ENCODE results near the gene TMEM200A.

TMEM200A gene

GRCh38 chr6:130452336-130452735 is 86.5 kb downstream of the TMEM200A start:
- Histone ChIP-seq H3K27me3 (ENCODE audit: insufficient read depth, low read length) (no peaks in the 10 kb centered on the region), H3K4me1 (ENCODE audit: control insufficient read depth, insufficient read depth, low read length, unreplicated experiment) (peaks cover under 1% of the 10 kb centered on the region), H3K36me3 (ENCODE audit: insufficient read depth, low read length) (no peaks in the 10 kb centered on the region), H3K4me3 (ENCODE audit: low read depth, low read length) (no peak overlapping the region), H3K27ac (ENCODE audit: low read depth, low read length) (no peak overlapping the region), H3K79me2 (ENCODE audit: control insufficient read depth, insufficient read depth, low read length, unreplicated experiment) (no peaks in the 10 kb centered on the region), H2AFZ (ENCODE audit: low read length, unreplicated experiment) (no peak overlapping the region)

- Histone ChIP-seq H3K4me1 (ENCODE audit: control insufficient read depth, insufficient read depth, low read length, unreplicated experiment) (no peaks in the 10 kb centered on the region), H3K27ac (ENCODE audit: low read depth, low read length) (peak overlapping the region; percentile 49), H2AFZ (ENCODE audit: low read length, unreplicated experiment) (no peak overlapping the region), H3K4me3 (ENCODE audit: low read depth, low read length) (no peak overlapping the region), H3K79me2 (ENCODE audit: control insufficient read depth, insufficient read depth, low read length, unreplicated experiment) (no peaks in the 10 kb centered on the region), H3K36me3 (ENCODE audit: insufficient read depth, low read length) (no peaks in the 10 kb centered on the region), H3K27me3 (ENCODE audit: insufficient read depth, low read length) (no peaks in the 10 kb centered on the region)
These were observed 87.4 kb downstream of the TMEM200A start for GRCh38 chr6:130453230-130453629.

GRCh38 chr6:130457605-130458004 is 91.8 kb downstream of the TMEM200A start:
- no peak overlapping the region for H3K4me3 ChIP-seq (ENCODE audit: low read depth, low read length)
- no peaks in the 10 kb centered on the region for H3K36me3 ChIP-seq (ENCODE audit: insufficient read depth, low read length)
- no peaks in the 10 kb centered on the region for H3K79me2 ChIP-seq (ENCODE audit: control insufficient read depth, insufficient read depth, low read length, unreplicated experiment)
- no peak overlapping the region for H2AFZ ChIP-seq (ENCODE audit: low read length, unreplicated experiment)
- no peaks in the 10 kb centered on the region for H3K27me3 ChIP-seq (ENCODE audit: insufficient read depth, low read length)
- no peaks in the 10 kb centered on the region for H3K4me1 ChIP-seq (ENCODE audit: control insufficient read depth, insufficient read depth, low read length, unreplicated experiment)
- no peak overlapping the region for H3K27ac ChIP-seq (ENCODE audit: low read depth, low read length)

DNA sequence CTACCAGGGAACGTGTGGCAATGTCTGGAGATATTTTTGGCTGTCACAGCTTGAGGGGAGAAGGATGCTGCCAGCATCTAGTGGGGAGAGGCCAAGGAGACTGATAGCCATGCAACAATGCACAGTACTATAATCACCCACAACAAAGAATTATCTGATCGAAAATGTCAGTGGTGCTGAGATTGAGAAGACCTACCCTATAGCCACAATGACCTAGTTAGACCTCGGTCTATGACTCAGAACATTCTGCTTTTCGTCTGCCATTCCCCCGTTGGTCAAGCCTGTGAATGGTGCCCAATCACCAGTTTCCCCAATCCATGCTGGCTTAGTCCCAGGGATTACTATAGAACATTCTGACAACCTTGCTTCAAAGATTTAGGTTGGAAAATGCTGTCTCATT is 93.5 kb downstream of the TMEM200A start:
- Histone ChIP-seq H3K4me3 (ENCODE audit: low read depth, low read length) (no peak overlapping the region), H3K36me3 (ENCODE audit: insufficient read depth, low read length) (no peaks in the 10 kb centered on the region), H3K79me2 (ENCODE audit: control insufficient read depth, insufficient read depth, low read length, unreplicated experiment) (no peaks in the 10 kb centered on the region), H3K27me3 (ENCODE audit: insufficient read depth, low read length) (no peaks in the 10 kb centered on the region), H3K27ac (ENCODE audit: low read depth, low read length) (no peak overlapping the region), H2AFZ (ENCODE audit: low read length, unreplicated experiment) (no peak overlapping the region), H3K4me1 (ENCODE audit: control insufficient read depth, insufficient read depth, low read length, unreplicated experiment) (no peaks in the 10 kb centered on the region)

DNA sequence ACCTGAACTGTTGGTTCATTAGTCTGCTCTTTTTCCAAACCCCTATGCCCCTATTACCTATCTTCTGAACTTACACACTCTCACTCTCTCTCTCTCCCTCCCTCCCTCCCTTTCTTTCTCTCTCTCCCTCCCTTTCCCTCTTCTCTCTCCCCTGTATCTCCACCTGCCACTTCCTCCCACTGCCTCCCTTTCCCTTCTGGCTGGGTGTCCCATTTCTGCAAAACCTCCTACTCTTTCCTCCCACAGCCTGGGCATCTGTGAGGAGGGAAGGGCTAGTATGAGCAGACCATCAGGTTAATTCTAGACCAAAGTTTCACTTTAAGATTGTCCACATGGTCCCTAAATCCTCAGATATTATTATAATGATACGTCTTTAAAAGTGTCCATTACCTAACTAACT is 95.1 kb downstream of the TMEM200A start:
- Histone ChIP-seq H3K4me1 (ENCODE audit: control insufficient read depth, insufficient read depth, low read length, unreplicated experiment) (no peaks in the 10 kb centered on the region), H3K27ac (ENCODE audit: low read depth, low read length) (no peak overlapping the region), H3K79me2 (ENCODE audit: control insufficient read depth, insufficient read depth, low read length, unreplicated experiment) (no peaks in the 10 kb centered on the region), H3K4me3 (ENCODE audit: low read depth, low read length) (no peak overlapping the region), H3K27me3 (ENCODE audit: insufficient read depth, low read length) (no peaks in the 10 kb centered on the region), H3K36me3 (ENCODE audit: insufficient read depth, low read length) (no peaks in the 10 kb centered on the region), H2AFZ (ENCODE audit: low read length, unreplicated experiment) (no peak overlapping the region)

DNA sequence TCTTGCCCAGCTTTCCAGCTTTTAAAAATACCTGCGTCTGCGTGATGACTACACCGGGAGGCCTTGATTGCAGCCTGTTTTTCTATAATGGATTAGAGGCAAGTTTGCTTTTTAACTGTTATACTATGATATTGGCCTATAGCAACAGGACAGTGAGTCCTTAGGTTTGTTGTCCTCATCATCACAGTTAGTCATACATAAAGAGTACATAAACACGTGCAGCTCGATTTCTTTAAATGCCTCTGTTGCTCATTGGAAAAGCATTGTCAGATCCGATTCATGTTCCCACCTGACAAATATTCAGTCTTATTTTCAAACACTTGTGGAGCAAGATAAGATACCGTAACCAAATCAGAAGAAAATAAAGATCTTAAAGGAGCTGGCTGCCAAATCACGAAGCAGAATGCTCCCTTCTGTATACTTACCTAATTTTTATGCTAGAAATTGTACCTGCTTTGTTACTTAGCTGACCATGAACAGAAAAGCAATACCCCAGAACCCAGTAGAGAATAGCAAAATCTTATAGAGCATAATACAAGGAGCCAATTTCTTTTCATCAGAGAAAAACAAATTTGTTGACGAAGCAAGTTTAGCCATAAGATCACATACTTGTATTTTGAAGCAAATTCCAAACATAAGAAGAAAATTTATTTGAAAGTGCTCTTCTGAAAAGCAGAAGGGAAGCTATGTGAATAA is 100.4 kb downstream of the TMEM200A start:
- Histone ChIP-seq H3K79me2 (ENCODE audit: control insufficient read depth, insufficient read depth, low read length, unreplicated experiment) (no peaks in the 10 kb centered on the region), H3K36me3 (ENCODE audit: insufficient read depth, low read length) (no peaks in the 10 kb centered on the region), H2AFZ (ENCODE audit: low read length, unreplicated experiment) (no peak overlapping the region), H3K27me3 (ENCODE audit: insufficient read depth, low read length) (no peaks in the 10 kb centered on the region), H3K27ac (ENCODE audit: low read depth, low read length) (no peak overlapping the region), H3K4me1 (ENCODE audit: control insufficient read depth, insufficient read depth, low read length, unreplicated experiment) (no peaks in the 10 kb centered on the region), H3K4me3 (ENCODE audit: low read depth, low read length) (no peak overlapping the region)

DNA sequence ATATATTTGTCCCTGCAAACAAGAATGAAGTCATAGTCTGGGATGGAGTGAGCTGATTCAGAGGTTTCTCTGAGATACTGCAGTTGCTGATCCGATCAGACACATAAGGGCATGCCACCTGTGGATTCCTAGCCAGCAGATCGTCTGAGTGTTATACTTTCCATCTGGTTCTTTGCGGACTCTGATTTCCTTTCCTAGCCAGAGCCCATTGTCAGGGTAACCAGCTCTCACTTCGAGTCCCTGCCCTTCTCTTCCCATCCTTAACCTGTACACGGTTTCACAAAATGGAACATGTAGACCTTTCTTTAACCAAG is 100.9 kb downstream of the TMEM200A start:
- no peaks in the 10 kb centered on the region for H3K27me3 ChIP-seq (ENCODE audit: insufficient read depth, low read length)
- H3K36me3 ChIP-seq (ENCODE audit: insufficient read depth, low read length), result no peaks in the 10 kb centered on the region
- no peak overlapping the region for H3K27ac ChIP-seq (ENCODE audit: low read depth, low read length)
- H2AFZ ChIP-seq (ENCODE audit: low read length, unreplicated experiment), result no peak overlapping the region
- no peaks in the 10 kb centered on the region for H3K79me2 ChIP-seq (ENCODE audit: control insufficient read depth, insufficient read depth, low read length, unreplicated experiment)
- H3K4me1 ChIP-seq (ENCODE audit: control insufficient read depth, insufficient read depth, low read length, unreplicated experiment), result no peaks in the 10 kb centered on the region
- no peak overlapping the region for H3K4me3 ChIP-seq (ENCODE audit: low read depth, low read length)

DNA sequence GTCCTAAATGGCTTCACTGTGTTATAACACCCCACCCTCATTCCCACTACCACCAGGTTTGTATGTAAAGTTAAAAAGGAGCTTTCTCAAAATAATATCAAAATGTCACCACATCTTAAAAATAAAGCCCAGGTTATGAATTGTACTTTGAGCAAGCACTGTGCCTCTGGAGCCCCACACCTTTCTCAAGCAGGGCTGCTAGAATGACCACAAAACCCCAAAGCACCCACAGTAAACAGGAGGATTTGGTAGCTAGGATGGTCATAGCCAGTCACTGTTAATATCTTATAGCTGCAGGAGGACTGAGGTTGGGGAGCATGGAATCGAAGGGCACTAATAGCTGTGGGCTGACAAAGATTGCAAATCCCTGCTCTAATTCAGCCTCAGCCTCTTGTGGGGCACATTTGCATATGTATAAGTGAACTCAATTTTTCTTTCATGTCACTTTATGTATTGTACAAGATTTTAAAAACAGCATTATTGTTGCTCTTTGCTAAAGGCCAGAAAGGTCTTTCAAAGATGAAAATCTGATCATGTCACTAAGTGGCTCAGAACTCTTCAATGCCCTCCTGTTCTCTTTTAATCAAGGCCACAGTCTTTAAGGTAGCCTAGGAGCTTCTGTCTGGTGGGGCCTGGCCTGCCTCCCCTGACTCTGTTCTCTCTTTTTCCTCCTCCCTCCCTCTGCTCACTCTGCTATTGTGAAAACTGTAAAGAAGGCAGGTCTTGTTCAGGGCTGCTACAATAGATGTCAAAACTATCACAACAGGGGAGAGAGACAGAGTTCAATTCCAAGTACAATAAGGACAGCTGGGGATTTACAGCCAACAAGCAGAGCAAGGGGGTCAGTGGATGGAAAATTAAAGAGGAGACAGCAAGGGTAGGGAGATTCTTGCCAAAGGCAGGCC is 101.6 kb downstream of the TMEM200A start:
- H3K27me3 ChIP-seq (ENCODE audit: insufficient read depth, low read length), result no peaks in the 10 kb centered on the region

GRCh38 chr6:130470766-130471165 is 104.9 kb downstream of the TMEM200A start:
- Histone ChIP-seq H3K27me3 (ENCODE audit: insufficient read depth, low read length) (no peaks in the 10 kb centered on the region), H3K36me3 (ENCODE audit: insufficient read depth, low read length) (no peaks in the 10 kb centered on the region; the same call in 1 of the 2 replicates), H3K4me3 (ENCODE audit: low read depth, low read length) (no peak overlapping the region), H3K79me2 (ENCODE audit: control insufficient read depth, insufficient read depth, low read length, unreplicated experiment) (no peaks in the 10 kb centered on the region), H2AFZ (ENCODE audit: low read length, unreplicated experiment) (no peak overlapping the region), H3K4me1 (ENCODE audit: control insufficient read depth, insufficient read depth, low read length, unreplicated experiment) (no peaks in the 10 kb centered on the region), H3K27ac (ENCODE audit: low read depth, low read length) (no peak overlapping the region)

More for the DNA sequence above, 101.6 kb downstream of the TMEM200A start:
- Histone ChIP-seq H3K36me3 (ENCODE audit: insufficient read depth, low read length) (no peaks in the 10 kb centered on the region), H3K27ac (ENCODE audit: low read depth, low read length) (no peak overlapping the region), H3K4me1 (ENCODE audit: control insufficient read depth, insufficient read depth, low read length, unreplicated experiment) (no peaks in the 10 kb centered on the region), H3K4me3 (ENCODE audit: low read depth, low read length) (no peak overlapping the region), H2AFZ (ENCODE audit: low read length, unreplicated experiment) (no peak overlapping the region), H3K79me2 (ENCODE audit: control insufficient read depth, insufficient read depth, low read length, unreplicated experiment) (no peaks in the 10 kb centered on the region)

DNA sequence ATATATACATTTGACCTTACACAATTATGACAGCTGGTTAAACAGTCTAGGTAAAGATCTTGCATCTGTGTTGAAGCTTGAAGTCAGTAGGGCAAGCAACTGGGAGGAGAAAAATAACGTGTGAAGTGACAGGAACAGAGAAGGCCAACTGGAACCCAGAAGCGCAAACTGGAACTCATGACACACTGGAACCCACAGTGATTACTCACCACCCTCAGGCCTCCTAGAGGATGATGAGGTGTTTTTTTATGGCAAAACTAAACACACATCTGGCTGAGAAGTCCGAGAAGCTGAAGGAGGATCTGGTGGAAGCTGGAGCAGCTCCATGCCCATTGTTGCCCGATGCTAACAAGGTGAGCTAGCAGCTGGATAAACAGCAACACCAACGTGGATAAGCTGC is 108.1 kb downstream of the TMEM200A start:
- no peak overlapping the region for H2AFZ ChIP-seq (ENCODE audit: low read length, unreplicated experiment)
- H3K4me3 ChIP-seq (ENCODE audit: low read depth, low read length), result no peak overlapping the region
- no peaks in the 10 kb centered on the region for H3K4me1 ChIP-seq (ENCODE audit: control insufficient read depth, insufficient read depth, low read length, unreplicated experiment)
- H3K79me2 ChIP-seq (ENCODE audit: control insufficient read depth, insufficient read depth, low read length, unreplicated experiment), result no peaks in the 10 kb centered on the region
- no peaks in the 10 kb centered on the region; the same call in 1 of the 2 replicates for H3K36me3 ChIP-seq (ENCODE audit: insufficient read depth, low read length)
- no peak overlapping the region for H3K27ac ChIP-seq (ENCODE audit: low read depth, low read length)
- H3K27me3 ChIP-seq (ENCODE audit: insufficient read depth, low read length), result no peaks in the 10 kb centered on the region

Measured in ACC112 (cell line).